ENCODE data around the gene TACC2.
"Not testable (repeated sequence)": the region's sequence is repeated elsewhere in the genome, so short reads cannot be mapped to it uniquely, and the experiment has no call there.

The TACC2 gene

DNA sequence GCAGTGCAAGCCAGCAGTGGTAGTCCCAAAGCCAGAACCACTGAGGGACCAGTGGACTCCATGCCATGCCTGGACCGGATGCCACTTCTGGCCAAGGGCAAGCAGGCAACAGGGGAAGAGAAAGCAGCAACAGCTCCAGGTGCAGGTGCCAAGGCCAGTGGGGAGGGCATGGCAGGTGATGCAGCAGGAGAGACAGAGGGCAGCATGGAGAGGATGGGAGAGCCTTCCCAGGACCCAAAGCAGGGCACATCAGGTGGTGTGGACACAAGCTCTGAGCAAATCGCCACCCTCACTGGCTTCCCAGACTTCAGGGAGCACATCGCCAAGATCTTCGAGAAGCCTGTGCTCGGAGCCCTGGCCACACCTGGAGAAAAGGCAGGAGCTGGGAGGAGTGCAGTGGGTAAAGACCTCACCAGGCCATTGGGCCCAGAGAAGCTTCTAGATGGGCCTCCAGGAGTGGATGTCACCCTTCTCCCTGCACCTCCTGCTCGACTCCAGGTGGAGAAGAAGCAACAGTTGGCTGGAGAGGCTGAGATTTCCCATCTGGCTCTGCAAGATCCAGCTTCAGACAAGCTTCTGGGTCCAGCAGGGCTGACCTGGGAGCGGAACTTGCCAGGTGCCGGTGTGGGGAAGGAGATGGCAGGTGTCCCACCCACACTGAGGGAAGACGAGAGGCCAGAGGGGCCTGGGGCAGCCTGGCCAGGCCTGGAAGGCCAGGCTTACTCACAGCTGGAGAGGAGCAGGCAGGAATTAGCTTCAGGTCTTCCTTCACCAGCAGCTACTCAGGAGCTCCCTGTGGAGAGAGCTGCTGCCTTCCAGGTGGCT lies 97.7 kb downstream of the TACC2 start:
- DNase-seq (ENCODE audit: extremely low read depth in 1 of 2, low read depth in 1 of 2): no peak

DNA sequence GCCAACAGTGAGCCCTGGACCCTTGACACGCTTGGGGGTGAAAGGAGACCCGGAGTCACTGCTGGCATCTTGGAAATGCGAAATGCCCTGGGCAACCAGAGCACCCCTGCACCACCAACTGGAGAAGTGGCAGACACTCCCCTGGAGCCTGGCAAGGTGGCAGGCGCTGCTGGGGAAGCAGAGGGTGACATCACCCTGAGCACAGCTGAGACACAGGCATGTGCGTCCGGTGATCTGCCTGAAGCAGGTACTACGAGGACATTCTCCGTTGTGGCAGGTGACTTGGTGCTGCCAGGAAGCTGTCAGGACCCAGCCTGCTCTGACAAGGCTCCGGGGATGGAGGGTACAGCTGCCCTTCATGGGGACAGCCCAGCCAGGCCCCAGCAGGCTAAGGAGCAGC lies 98.5 kb downstream of the TACC2 start:
- DNase-seq (ENCODE audit: extremely low read depth in 1 of 2, low read depth in 1 of 2): no peak

DNA sequence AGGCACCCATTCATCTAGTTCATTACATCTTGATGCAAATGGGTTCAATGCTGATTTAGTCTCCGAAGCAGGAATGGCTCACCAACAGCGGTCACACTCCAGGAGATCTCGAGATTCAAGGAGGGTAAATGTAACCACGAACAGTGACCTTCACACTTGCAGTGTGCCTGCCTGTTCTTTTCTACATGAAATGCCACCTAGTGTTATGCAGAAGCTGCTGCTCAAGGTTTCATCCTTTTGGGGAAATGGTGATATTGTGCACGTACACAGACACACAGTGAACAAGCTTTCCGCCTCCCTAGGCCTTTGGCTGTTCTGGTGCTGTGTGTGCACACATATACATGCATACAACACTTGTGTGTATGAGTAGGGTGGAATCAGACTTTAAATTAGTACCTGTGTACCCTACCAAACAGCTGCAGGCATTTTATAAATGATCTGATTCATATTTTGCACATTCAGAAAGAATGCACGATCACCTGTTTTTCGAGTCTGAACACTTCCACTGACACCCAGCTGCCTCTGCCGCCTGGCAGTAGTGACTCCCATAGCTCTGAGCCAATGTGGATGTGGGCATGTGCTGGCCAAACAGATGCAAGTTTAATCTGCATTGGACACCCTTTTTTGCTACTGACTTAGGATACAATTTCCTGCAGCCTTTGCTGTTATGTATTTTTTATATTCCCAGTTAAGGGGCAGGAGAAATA lies 100.5 kb downstream of the TACC2 start:
- no peak for DNase-seq (ENCODE audit: extremely low read depth in 1 of 2, low read depth in 1 of 2)

DNA sequence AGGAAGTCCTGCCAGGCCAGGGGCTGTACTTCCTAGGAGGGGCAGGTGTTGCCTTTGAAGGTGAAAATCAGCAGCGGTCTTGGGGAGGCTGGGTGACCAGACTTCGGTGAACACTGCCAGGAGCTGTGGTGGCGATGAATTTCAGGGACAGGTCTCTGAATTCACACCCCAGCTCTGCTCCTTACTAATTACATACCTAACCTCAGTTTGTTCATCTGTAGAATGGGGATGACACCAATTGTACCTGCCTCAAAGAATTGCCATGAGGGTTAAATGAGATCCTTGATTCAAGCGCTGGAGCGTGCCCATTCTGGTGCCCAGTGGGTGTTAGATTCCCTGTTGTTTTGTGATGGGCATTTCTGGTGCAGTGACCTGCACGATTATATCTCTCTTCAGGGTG lies 102.8 kb downstream of the TACC2 start:
- no peak for DNase-seq (ENCODE audit: extremely low read depth in 1 of 2, low read depth in 1 of 2)

DNA sequence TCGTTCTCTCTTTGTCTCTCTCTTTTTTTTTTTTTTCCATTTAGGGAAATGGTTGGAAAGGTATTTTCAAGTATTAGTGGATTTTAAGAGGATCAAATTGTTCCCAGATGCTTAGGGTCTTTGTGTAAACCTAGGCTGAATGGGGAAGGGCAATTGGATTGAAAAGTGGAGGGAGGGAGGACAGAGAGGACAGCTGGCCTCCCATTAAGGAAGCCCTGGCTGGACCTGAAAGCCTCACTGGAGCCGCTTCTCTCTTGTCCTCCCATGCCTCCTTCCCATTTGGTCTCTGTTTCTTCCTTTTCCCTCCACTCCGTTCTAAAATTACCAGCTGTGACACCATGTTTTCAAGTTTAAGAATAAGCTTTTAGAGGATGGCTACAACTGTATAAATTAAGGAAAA lies 104.1 kb downstream of the TACC2 start:
- DNase-seq (ENCODE audit: extremely low read depth in 1 of 2, low read depth in 1 of 2): no peak

DNA sequence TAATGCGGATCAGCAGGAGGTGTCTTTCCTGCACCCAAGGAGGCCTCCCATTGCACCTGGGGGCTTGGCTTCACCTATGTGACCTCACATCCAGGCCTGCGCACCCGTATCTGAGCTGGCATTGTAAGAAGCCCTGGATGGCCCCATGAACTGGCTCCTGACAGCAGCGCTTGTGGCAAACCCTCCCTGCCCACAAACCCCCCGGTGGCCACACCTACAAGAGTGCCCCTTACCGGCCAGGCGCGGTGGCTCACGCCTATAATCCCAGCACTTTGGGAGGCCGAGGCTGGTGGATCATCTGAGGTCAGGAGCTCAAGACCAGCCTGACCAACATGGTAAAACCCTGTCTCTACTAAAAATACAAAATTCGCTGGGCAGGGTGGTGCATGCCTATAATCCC lies 107.2 kb downstream of the TACC2 start:
- DNase-seq (ENCODE audit: extremely low read depth in 1 of 2, low read depth in 1 of 2): not testable (repeated sequence)

DNA sequence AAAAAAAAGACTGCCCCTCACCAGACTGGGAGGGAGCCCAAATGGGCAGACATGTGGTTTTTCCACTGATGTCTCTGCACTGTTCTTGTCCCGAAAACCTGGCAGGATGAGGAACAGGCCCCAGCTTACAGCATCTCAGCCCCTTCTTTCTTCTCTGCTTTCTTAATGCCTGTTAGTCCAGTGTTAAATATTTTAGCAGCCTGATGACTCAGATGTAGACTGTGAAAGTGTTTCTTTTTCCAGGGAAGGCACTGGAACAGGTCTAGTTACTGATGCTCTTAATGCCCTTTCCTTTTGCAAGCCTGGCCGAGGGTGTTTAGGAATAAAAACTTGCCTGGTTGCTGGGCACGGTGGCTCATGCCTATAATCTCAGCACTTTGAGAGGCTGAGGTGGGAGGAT lies 107.7 kb downstream of the TACC2 start:
- no peak for DNase-seq (ENCODE audit: extremely low read depth in 1 of 2, low read depth in 1 of 2)

DNA sequence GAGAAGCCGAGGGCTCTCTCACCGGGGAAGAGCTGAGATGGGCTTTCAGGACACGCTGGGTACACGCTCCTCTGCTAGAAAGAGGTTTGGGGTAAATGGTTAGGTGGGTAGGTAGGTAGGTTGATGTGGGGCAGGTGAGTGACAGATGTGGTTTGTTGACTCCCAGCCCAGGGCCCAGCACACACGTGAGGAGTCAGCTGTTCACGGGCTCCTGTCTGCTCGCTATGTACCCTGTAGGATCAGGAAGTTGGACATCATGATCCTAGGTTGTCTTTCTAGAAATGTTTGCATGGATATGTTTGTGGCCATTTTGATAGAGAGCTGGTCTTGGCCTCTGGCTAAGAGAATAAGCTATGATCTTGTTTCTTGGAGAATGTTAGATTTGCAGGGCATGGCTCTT lies 109.0 kb downstream of the TACC2 start:
- no peak for DNase-seq (ENCODE audit: extremely low read depth in 1 of 2, low read depth in 1 of 2)

DNA sequence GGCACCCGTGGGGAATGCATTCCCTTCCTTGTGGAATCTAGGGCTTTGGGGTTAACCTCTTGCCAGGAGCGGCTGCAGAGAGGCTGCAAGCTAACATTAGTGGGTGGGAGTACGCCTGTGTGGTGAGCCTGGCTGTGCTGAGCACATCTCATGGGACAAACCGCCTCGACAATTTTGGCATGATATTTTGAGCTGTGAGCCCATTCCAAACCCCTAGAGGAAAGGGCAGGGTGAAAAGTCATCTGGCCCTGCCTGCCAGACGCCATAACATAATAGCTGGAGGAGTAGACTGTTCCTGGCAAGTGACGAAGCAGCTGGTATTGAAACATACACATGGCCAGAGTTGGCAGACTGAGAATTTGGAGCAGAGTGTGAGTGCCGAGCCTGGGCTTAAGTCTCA lies 110.0 kb downstream of the TACC2 start:
- DNase-seq (ENCODE audit: extremely low read depth in 1 of 2, low read depth in 1 of 2): no peak

DNA sequence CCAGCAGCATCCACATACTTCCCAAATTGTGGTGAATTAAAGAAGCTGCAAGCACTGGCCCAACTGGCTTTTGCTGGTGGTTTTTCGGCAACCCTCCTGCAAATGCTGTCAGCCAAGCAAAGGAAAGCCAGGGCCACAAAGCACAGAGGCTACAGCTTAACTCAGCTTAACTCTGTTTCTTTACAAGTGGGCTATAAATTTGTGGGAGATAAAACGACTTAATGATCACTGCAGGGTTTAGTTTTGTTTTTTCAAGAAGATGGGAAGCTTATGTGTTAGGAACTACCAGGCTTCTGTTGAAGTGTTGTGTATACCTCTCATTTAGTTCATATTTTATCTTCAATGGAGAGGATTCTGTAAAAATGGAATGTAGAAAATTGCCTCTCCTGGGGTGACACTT lies 110.6 kb downstream of the TACC2 start:
- DNase-seq (ENCODE audit: extremely low read depth in 1 of 2, low read depth in 1 of 2): no peak

DNA sequence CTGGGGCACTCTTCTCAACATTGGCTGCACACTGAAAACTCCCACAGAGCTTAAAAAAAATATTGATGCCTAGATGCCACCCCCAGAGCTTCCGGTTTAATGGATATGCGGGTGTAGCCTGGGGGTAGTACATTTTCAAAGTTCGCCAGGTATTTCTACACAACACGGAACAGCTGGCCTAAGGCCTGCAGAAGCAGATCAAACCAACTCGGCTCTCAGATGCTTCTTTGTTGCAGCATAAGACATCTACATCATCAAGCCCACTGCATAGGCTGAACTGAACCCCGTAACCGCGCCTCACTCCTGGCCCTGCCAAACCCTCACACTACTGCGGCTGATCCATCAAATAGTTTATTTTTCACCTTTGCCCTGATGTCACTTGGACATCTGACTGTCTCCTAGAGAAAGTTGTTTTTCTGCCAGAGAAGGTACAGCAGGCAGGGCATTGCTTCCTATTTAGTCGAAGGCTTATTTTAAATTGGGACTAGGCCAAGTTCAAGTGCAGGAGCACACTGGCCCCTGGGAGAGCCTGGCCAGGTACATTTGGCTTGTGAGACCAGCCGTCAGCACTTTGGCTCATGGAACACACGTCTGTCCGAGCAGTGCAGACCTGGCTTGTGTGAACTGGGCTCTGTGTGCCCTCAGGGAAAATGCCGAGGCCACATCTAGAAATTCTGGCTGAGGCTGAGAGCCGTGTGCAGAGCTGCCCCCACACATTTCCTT lies 113.3 kb downstream of the TACC2 start:
- DNase-seq (ENCODE audit: extremely low read depth in 1 of 2, low read depth in 1 of 2): no peak

DNA sequence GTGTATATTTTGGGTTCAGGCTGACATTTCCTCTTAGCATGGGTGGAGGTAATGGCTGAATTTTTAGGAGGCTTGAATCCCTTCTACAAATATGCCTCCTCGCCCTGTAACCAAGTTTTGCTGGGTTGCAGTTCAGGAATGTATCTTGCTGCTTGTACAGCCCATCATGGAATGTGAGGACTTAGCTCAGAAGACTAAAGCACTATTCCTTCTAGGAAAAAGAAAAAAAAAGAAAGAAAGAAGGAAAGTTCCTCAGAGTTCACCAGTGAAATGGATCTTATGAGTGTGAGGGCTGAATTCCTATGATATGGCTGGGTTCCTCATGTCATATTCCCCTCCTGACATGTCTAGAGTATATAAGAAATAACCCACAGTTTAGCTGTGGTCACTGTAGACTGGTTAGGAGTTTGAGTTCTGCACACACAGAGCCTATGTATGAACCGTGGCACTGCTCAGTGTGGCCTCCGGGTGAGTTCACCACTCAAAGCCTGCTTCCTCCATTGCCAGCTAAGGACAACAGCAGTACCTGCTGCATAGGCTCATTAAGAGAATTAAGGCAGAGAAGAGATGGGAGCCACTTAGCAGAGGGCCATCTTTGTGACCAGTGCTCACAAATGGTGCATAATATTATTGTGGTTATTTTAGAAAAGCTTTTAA lies 114.0 kb downstream of the TACC2 start:
- DNase-seq (ENCODE audit: extremely low read depth in 1 of 2, low read depth in 1 of 2): no peak

DNA sequence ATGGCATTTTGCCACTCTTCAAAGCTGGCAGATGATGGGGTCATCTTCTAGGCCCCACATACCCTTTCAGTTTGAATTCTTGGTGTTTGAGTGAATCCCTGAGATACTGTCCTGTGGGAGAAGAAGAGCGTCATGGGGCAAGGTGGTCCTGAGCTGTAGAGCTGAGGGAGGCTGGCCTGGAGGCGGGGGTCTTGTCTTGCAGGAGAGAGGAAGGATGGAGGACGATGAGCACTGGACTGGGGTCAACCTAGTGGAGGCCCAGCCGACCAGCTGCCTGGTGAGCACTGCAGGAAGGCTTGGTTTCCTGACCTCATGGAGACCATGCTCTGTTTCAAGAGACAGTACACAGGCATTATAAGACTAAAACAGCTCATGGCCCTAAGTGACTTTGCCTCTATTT lies 114.6 kb downstream of the TACC2 start:
- no peak for DNase-seq (ENCODE audit: extremely low read depth in 1 of 2, low read depth in 1 of 2)

DNA sequence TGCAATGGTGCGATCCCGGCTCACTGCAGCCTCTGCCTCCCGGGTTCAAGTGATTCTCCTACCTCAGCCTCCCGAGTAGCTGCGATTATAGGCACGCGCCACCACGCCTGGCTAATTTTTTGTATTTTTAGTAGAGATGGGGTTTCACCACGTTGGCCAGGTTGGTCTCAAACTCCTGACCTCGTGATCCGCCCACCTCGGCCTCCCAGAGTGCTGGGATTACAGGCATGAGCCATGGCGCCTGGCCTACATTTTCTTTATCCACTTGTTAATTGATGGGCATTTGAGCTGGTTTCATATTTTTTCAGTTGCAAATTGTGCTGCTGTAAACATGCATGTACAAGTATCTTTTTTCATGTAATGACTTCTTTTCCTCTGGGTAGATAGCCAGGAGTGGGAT lies 119.8 kb downstream of the TACC2 start:
- DNase-seq (ENCODE audit: extremely low read depth in 1 of 2, low read depth in 1 of 2): not testable (repeated sequence)

DNA sequence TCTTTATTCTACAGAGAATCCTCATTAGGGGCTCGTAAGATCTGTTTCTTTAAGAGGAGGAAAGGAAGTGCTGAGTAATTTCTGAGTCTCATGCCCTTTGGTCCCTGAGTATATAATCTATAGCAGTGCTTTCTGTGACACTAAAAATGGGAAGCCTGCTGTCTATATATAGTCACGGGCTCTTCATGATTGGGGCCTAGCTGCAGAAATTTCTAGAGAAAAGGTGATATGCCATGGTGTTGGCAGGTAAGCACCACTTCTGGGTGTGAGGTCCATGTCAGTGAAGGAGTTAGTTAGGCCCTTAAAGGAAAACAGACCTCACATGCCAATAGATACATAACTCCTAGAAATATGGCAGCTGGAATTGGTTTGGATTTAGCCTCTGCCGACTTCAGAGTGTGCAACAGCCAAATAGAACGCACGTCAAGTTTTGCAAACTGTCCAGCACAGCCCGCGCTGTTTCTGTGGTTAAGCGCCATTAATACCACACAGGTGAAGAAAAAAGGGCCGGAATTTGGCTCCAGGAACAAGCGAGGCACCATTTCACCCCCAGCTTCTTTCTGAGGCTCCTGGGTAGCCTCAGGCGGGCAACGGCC lies 123.2 kb downstream of the TACC2 start:
- DNase-seq (ENCODE audit: extremely low read depth in 1 of 2, low read depth in 1 of 2): no peak

DNA sequence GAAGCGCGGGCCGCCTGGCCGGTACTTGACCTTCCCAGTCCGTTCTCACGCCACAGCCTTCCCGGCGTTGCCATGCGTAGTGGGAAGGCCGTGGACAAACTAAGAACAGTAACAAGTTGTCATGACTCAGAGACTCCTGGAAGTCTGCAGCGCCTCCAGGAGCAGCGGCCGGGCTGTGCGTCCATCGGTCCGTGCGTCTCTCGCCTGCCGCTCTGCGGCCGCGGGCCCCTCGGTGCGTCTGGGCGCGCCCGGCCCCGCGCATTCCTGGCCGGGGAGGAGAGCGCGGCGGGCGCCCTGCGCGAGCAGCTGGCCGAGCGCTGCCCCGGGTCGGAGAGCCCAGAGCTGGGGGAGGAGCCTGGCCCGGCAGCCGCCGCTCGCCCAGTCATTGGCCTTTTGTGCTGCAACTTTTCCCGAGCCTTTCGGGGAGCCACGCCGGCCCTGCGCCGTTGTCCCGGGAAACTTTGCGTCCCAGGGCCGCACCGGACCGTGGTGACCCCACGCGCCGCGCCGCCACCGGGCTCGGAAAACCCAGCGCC lies 123.7 kb downstream of the TACC2 start:
- DNase-seq (ENCODE audit: extremely low read depth in 1 of 2, low read depth in 1 of 2): no peak

DNA sequence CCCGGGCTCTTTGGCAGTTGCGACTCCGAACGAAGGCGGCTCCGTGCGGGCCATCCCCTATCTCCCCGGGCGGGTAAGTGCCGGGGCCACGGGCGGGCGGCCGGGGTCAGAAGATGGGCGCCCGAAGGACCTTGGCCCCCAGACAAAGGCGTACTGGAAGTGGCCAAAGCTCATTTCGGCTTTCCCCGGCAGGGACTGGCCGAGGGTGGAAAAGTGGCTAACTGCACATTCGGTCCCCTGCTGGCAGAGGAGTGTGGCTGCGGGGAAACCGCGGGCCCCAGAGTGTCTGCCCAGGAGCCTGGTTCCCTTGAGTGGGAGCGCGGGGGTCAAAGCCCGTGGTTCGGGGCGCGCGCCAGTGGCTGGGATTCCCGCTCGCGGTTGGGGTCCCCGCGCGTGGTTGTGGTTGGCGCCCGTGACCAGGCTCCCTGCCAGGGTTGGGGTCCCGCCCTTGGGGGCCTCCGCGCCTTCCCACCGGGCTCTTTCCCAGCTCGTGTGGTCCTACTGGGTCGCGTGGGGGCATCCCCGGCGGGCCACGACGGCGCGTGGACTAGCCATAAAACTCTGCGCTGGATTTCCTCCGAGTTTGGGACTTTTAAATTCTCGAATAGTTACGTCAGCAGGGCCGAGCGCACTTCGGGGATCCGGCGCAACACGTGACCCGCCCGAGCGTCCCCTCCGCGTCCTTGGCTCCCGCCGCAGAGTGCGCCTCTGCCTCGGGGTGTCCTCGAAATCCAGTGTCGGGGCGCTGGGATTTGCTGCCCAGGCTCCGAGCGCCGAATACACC lies 124.4 kb downstream of the TACC2 start:
- no peak for DNase-seq (ENCODE audit: extremely low read depth in 1 of 2, low read depth in 1 of 2)

DNA sequence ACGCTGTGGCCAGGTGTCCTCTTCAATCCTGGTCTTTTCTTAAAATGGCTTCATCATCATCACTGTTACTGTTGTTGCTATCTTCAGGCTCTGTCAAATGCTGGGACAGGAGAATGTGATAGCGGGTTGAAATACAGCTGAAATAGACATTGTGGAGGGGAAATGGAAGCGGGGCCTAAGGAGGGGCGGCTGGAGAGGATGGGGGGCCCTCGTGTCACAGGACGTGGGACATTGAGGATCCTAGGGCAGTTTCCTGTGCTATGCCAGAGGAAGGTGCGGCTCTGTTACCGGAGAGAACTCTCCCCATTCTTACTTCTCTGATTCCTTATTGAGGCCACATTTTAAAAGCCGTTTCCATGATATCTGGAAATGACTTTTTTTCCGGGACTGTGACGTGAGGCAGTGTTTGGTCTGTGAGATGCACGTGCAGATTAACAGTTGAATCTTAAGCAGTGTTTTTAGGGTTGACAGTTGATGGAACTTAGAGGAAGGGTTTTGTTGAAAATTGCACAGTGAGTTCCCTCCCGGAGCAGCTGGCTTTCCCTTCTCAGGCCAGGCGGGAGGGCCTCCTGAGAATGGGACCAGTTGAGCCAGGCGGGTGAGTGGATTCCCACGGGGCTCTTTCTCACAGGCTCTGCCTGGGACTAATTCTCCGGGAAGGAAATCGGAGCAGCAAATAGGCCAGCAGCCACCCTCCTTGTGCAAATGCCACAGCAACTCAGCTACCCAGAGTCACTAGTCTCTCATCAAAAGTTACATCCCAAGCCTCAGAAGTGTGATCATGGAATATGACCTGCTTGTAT lies 125.2 kb downstream of the TACC2 start:
- no peak for DNase-seq (ENCODE audit: extremely low read depth in 1 of 2, low read depth in 1 of 2)

DNA sequence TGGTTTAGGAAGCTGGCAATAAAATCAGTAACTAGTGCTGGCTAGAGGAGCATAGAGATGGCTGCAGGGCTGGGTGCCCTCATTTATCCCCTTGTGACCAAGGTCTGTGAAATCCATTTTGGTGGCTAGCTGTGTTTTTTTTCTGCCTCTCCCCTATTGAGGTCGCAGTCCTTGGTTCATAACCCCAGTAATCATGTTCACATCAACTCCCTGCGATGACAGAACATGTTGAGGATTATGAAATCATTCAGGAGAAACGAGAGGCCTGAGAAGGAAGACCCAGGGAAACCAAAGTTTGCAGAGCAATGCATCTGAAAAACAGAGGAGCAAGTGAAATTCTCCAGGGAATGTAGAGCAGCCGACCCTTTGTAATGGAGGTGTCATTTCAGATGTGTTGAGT lies 126.9 kb downstream of the TACC2 start:
- no peak for DNase-seq (ENCODE audit: extremely low read depth in 1 of 2, low read depth in 1 of 2)
